ENCODE measurements around the gene UGT1A9.
"Not testable (repeated sequence)": the region's sequence is repeated elsewhere in the genome, so short reads cannot be mapped to it uniquely, and the experiment has no call there.

Gene UGT1A9

DNA sequence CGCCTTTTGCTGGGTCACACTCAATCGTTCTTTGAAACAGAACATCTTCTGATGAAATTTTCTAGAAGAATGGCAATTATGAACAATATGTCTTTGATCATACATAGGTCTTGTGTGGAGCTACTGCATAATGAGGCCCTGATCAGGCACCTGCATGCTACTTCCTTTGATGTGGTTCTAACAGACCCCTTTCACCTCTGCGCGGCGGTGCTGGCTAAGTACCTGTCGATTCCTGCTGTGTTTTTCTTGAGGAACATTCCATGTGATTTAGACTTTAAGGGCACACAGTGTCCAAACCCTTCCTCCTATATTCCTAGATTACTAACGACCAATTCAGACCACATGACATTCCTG lies 41.5 kb downstream of the UGT1A9 start:
- DNase-seq: no peak

DNA sequence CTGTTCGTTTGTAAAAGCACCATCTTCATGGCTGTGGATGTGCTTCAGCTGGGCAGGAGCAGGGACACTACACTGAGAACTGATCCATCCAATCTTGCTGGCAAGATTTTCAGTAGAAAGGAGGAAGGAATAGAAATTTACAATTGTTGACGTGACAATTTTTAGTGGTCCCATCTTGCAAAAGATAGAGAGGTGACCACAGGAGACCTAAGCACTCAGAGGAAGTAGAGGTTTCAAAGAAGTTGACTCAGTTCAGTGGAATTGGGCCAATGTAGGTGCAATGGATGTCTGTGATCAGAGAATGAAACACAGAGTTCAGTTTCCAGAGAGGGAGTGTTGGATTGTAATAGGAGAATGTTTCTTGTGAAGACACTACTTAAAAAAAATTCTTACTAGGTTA lies 42.4 kb downstream of the UGT1A9 start:
- no peak for DNase-seq

DNA sequence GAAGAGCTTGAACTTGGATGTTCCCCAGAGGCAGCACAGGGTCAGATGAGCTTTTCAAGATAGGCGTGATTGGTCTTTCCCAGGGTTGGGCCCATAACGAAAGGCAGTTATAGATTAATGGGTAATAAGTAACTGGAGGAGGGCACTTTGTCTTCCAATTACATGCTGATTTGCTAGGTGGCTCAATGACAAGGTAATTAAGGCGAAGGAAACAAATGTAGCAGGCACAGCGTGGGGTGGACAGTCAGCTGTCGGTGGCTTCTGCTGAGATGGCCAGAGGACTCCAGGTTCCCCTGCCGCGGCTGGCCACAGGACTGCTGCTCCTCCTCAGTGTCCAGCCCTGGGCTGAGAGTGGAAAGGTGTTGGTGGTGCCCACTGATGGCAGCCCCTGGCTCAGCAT lies 46.9 kb downstream of the UGT1A9 start, which contains the start of gene UGT1A4:
UGT1A4 (plus strand) TSS at position 185 of the 400 bp plus-strand sequence; CDS start at position 270, 85 bp downstream.
- no peak for DNase-seq

DNA sequence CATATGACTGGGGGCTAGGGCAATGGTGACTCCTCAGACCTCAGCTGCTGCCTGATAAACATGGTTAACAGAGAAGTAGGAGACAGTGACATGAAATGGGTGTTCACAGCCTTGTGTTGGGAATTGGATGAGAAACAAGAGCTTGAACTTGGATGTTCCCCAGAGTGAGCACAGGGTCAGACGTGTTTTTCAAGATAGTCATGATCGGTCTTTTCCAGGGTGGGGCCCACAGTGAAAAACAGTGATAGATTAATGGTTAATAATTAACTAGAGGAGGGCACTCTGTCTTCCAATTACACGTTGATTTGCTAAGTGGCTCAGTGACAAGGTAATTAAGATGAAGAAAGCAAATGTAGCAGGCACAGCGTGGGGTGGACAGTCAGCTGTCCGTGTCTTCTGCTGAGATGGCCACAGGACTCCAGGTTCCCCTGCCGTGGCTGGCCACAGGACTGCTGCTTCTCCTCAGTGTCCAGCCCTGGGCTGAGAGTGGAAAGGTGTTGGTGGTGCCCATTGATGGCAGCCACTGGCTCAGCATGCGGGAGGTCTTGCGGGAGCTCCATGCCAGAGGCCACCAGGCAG lies 57.1 kb downstream of the UGT1A9 start, which contains the start of gene UGT1A3:
UGT1A3 (plus strand) TSS at position 320 of the 579 bp plus-strand sequence; CDS start at position 405, 85 bp downstream.
- no peak for DNase-seq

DNA sequence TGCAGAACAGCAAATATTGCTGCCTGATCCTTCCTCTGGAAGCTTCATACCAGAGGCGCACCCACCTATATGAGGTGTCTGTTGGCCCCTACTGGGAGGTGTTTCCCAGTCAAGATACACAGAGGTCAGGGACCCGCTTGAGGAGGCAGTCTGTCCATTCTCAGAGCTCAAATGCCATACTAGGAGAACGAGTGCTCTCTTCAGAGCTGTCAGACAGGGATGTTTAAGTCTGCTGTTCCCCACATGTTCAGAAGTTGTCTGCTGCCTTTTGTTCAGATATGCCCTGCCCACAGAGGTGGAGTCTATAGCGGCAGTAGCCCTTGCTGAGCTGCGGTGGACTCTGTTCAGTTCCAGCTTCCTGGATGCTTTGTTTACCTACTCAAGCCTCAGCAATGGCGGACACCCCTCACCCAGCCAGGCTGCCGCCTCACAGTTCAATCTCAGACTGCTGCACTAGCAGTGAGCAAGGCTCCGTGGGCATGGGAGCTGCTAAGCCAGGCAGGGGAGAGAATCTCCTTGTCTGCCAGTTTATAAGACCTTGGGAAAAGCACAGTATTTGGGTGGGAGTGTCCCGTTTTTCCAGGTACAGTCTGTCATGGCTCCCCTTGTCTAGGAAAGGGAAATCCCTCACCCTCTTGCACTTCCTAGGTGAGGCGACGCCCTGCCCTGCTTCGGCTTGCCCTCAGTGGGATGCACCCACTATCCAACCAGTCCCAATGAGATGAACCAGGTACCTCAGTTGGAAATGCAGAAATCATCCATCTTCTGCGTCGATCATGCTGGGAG lies 65.4 kb downstream of the UGT1A9 start:
- DNase-seq: not testable (repeated sequence)

DNA sequence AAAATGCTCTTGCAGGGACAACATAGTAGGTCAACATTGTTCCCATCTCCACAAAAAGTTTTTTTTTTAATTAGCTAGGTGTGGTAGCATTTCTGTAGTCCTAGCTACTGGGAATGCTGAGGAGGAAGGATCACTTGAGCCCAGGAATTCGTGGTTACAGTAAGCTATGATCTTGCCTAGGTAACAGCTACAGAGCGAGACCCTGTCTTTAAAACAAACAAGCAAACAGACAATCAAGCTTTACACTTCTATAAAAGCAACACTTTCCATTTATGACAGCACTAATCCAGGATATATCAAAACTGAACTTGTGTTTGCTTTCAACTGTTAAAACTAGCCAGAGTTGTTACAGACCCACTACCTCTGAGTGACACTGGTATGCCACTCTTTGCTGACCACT lies 69.2 kb downstream of the UGT1A9 start:
- no peak for DNase-seq

DNA sequence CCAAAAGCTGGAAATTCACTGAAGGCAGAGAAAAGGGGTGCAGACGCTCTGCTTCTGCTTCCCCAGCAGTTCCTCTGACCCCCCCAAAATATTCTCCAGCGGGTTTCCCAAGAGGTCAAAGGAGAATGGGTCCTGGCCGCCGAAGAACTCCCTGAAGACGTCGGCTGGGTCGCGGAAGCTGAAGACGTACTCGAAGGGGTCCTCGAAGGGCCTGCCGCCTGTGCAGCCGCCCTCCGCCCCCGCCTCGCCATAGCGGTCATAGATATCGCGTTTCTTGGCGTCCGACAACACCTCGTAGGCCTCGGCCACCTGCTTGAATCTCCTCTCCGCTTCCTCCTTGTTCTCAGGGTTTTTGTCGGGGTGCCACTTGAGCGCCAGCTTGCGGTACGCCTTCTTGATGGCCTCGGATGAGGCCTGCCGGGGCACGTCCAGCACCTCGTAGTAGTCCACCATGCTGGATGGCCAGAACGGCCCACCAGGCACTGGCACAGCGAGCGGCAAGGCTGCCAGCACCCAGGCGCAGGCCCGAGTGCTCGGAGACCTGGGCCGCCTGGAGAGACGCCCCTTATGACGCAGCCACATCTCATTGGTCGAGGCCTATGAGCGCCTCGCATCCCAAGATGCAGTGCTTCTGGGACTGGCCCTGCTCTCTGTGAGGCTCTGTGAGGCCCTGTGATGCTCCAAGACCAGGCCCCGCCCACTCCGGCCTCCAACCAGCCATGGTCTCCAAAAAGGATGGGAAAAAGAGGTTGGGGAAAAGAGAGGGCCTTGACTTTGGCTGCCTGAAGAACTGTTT lies 72.0 kb downstream of the UGT1A9 start:
- DNase-seq: no peak

DNA sequence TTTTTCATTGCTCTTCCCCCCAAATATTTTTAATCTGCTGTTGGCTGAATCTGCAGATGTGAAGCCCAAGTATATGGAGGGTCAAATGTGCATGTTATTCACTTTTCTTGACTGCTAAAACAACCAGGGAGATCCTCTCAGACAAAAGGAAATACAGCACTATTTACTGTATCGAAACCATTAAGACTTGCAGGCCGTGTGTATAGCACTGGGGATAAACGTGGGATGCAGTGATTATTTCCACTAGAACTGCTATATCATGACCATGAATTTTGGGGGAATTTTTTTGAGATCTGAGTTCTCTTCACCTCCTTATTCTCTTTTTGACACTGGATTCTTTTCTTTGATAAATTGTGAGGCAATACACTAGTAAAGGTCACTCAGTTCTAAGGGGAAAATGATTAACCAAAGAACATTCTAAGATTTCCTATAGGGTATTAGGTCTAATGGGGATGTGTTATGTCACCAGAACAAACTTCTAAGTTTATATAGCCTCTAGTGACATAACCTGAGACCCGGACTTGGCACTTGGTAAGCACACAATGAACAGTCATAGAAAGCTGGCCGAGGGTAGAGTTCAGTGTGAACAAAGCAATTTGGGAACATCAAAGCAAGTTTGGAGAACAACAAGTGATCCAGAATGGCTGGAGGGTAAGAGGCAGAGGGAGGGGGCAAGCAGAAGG lies 73.5 kb downstream of the UGT1A9 start:
- DNase-seq: no peak

DNA sequence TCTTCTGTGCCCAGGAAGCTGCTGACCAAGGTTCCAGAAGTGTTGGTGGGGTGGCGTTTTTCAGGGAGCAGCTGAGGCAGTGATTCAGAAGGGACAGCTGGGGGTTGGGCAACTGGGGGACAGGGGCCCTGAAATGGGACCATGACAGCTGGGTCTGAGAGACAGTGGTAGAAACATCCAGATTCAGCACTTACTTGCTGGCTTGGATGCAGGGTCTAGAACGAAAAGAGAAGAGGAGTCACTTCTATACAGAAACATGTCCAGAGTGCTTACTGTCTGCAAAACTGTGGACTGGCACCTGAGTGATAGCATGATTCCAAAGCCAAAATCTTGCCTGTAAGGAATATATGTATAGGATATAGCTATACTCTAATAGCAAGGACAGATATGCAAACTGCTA lies 74.1 kb downstream of the UGT1A9 start:
- DNase-seq: not testable (repeated sequence)

DNA sequence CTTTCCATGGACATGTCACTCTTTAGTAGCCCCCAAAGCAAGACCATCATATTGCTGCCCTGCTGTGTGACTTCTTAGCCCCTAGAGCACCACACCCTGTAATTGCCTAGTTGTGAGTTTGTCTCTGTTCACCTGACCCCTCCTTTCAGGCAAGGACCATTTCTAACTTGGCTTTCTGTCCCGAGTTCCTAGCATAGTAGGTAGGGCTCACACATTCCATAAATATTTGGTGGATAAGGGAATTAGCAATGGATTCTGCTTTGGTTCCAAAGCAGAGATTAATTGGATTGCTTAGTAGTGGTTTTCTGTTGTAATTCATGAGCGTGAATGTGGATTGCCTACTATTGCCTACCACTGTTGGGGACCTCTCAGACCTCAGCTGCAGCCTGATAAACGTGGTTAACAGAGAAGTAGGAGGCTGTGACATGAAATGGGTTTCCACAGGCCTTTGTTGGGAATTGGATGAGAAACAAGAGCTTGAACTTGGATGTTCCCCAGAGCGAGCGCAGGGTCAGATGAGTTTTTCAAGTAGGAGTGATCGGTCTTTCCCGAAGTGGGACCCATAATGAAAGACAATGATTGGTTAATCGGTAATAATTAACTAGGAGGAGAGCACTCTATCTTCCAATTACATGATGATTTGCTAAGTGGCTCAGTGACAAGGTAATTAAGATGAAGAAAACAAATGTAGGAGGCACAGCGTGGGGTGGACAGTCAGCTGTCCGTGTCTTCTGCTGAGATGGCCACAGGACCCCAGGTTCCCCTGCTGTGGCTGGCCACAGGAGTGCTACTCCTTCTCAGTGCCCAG lies 75.0 kb downstream of the UGT1A9 start:
- DNase-seq: no peak

DNA sequence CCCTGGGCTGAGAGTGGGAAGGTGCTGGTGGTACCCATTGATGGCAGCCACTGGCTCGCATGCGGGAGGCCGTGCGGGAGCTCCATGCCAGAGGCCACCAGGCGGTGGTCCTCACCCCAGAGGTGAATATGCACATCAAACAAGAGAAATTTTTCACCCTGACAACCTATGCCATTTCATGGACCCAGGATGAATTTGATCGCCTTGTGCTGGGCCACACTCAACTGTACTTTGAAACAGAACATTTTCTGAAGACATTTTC lies 75.5 kb downstream of the UGT1A9 start:
- no peak for DNase-seq

DNA sequence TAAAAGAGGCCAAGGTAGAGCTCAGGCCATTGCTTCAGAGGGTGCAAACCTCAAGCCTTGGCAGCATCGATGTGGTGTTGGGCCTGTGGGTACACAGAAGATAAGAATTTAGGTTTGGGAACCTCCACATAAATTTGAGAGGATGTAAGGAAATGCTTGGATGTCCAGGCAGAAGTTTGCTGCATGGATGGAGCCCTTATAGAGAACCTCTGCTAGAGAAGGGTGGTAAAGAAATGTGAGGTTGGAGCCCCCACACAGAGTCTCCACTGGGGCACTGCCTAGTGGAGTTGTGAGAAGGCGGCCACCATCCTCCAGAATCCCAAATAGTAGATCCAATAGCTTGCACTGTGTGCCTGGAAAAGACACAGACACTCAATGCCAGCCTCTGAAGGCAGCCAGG lies 79.0 kb downstream of the UGT1A9 start:
- DNase-seq: not testable (repeated sequence)

DNA sequence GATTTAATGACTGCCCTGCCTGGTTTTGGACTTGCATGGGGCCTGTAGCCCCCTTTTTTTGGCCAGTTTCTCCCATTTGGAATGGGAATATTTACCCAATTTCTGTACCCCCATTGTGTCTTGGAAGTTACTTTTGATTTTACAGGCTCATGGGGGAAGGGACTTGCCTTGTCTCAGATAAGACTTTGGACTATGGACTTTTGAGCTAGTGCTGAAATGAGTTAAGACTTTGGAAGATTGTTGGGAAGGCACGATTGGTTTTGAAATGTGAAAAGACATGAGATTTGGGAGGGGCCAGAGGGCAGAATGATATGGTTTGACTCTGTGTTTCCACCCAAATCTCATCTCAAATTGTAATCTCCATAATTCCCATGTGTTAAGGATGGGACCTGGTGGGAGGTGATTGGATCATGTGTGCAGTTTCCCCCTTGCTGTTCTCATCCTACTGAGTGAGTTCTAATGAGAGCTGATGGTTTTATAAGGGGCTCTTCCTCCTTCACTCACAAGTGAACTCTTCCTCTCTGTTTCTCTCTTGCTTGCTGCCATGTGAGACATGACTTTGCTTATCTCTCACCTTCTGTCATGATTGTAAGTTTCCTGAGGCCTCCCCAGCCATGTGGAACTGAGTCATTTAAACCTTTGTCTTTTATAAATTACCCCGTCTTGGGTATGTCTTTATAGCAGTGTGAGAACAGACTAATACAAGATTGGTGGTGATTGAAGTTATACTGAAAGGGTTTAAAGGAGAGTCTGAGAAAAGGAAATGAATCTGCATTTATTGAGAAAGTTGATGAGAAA lies 79.7 kb downstream of the UGT1A9 start:
- not testable (repeated sequence) for DNase-seq

DNA sequence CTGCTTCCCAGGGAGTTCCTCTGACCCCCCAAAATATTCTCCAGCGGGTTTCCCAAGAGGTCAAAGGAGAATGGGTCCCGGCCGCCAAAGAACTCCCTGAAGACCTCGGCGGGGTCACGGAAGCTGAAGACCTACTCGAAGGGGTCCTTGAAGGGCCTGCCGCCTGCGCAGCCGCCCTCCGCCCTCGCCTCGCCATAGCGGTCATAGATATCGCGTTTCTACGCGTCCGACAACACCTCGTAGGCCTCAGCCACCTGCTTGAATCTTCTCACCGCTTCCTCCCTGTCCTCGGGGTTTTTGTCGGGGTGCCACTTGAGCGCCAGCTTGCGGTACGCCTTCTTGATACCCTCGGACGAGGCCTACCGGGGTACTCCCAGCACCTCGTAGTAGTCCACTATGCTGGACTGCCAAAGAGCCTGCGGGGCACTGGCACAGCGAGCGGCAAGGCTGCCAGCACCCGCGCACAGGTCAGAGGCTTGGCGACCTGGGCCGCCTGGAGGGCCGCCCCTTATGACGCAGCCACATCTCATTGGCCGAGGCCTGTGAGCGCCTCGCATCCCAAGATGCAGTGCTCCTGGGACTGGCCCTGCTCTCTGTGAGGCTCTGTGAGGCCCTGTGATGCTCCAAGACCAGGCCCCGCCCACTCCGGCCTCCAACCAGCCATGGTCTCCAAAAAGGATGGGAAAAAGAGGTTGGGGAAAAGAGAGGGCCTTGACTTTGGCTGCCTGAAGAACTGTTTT lies 83.3 kb downstream of the UGT1A9 start:
- no peak for DNase-seq

DNA sequence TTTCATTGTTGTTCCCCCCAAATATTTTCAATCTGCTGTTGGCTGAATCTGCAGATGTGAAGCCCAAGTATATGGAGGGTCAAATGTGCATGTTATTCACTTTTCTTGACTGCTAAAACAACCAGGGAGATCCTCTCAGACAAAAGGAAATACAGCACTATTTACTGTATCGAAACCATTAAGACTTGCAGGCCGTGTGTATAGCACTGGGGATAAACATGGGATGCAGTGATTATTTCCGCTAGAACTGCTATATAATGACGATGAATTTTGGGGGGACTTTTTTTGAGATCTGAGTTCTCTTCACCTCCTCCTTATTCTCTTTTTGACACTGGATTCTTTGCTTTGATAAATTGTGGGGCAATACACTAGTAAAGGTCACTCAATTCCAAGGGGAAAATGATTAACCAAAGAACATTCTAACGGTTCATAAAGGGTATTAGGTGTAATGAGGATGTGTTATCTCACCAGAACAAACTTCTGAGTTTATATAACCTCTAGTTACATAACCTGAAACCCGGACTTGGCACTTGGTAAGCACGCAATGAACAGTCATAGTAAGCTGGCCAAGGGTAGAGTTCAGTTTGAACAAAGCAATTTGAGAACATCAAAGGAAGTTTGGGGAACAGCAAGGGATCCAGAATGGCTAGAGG lies 84.9 kb downstream of the UGT1A9 start:
- DNase-seq: no peak

DNA sequence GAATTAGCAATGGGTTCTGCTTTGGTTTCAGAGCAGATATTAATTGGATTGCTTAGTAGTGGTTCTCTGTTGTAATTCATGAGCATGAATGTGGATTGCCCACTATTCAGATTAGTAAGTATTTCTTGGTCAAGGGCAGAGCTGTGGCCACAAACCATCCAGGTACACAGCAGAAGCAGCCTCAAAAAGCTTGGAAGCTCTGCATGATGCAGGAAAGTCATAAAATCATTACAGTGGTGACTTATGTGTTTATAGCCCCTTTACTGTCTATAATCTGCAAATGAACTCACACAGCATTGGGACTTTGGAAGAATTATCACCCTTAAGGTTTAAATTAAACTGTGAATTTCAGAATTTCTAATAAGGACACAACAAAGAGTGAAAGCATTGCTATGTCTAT lies 86.4 kb downstream of the UGT1A9 start:
- no peak for DNase-seq

DNA sequence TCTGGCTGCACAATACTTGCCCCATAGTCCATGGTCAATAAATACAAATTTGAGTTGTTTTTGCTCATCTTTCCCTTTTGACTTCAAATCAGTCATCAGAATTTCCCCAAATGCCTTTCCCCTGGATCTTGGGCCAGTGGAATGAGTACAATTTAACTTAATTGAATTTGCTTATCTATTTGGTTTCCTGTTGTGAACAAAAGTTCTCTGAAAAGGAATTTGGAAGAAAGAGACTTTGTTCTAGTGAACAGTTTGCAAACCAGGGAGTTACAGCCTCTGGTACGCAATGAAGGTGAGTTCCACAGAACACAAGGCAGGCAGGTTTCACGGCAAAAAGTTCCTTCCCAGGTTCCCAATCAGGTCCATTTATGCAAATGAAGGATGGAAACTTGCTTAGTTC lies 87.2 kb downstream of the UGT1A9 start:
- no peak for DNase-seq

DNA sequence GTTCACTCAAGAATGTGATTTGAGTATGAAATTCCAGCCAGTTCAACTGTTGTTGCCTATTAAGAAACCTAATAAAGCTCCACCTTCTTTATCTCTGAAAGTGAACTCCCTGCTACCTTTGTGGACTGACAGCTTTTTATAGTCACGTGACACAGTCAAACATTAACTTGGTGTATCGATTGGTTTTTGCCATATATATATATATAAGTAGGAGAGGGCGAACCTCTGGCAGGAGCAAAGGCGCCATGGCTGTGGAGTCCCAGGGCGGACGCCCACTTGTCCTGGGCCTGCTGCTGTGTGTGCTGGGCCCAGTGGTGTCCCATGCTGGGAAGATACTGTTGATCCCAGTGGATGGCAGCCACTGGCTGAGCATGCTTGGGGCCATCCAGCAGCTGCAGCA lies 88.3 kb downstream of the UGT1A9 start, which contains the start of gene UGT1A1:
UGT1A1 (plus strand) TSS at position 228 of the 400 bp plus-strand sequence; CDS start at position 246, 18 bp downstream.
- DNase-seq: no peak

DNA sequence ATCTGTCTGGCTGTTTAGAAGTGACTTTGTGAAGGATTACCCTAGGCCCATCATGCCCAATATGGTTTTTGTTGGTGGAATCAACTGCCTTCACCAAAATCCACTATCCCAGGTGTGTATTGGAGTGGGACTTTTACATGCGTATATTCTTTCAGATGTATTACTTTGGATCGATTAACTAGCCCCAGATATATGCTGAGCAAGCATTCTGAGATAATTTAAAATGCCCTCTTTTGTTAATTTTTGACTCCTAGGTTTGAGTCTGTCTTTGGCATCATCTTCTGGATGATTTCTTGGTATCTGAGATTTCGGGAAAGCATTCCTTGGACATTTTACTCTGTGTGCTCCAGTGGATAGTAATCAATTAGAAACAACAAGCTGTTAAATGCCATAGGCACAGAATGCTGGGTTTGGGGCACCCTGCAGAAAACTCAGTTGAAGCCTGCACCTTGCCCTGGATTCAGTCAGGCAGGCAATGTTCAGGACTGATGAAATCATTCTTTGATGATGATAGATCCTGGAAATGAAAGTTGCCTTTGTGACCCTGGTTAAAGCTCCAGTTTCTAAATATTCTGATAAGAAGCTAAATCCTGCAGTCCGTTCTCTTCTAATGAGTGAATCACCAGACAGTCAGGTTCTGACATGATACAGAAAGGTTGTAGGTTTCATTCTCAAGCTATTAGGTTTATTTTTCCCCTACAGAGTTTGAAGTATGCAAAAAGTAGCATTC lies 89.5 kb downstream of the UGT1A9 start:
- DNase-seq: no peak

DNA sequence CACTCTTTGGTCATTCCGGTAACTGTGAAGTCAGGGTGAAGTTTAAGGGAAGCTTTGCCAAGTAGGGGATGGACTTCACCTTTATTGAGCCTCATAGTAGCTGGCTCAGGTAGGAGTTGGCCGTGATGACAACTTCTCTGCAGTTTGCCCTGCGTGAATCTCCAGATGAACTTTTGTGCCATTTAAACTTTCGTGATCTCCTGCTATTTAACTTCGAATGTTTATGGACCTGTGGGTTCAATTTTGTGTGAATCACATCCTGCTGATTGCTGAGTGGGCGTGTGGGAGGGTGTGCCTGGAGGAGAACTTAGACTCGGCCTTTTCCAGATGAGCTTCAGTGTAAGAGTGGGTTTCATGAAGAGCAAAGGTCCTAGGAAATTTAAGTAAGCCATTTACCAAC lies 92.6 kb downstream of the UGT1A9 start:
- DNase-seq: no peak
